ENCODE measurements around the gene PTPN14. TPM values are rescaled to one million over a fixed set of nuclear protein-coding genes. Genes with fewer than 3 reads are reported as not detected.

The PTPN14 gene
- total RNA-seq, 2 donors from 2014 or later: 0.05 TPM; not detected in 1

DNA sequence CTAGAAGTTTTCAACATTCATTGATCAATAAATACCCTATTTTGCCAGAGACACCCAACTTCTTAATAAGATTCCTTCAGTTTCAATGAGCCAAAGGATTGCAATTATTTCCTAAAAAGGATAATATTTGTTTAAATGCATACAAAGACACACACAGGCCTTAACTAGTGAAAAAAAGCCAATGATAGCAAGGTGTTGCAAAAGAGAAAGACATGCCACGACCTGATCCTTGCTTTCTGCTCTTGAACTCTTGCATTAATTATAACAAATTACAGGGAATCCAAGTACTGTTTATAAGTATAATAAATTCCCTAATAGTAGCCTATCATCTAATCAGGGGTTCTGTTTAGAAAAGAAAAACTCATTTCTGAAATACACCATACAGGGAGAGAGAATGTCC is 131.1 kb downstream of the PTPN14 start:
- Mint-ChIP-seq H3K27me3 (peaks cover 4% of the 10 kb centered on the region), H3K27ac (no peak overlapping the region)

GRCh38 chr1:214419650-214420049 is 131.8 kb downstream of the PTPN14 start:
- Mint-ChIP-seq H3K27ac (no peak overlapping the region), H3K4me1 (no peaks in the 10 kb centered on the region), H3K27me3 (peaks cover 11% of the 10 kb centered on the region), H3K36me3 (ENCODE audit: low read depth) (no peaks in the 10 kb centered on the region), H3K4me3 (no peak overlapping the region)
- ATAC-seq: no peak
- no peak for DNase-seq
- no peaks in the 10 kb centered on the region for H3K9me3 ChIP-seq (ENCODE audit: control insufficient read depth, low read length, poor library complexity, severe bottlenecking)

More for the DNA sequence above, 131.1 kb downstream of the PTPN14 start:
- no peaks in the 10 kb centered on the region for H3K4me1 Mint-ChIP-seq
- no peak for DNase-seq
- H3K9me3 ChIP-seq (ENCODE audit: control insufficient read depth, low read length, poor library complexity, severe bottlenecking): no peaks in the 10 kb centered on the region
- H3K4me3 Mint-ChIP-seq: no peak overlapping the region
- no peak for ATAC-seq
- H3K36me3 Mint-ChIP-seq (ENCODE audit: low read depth): no peaks in the 10 kb centered on the region

DNA sequence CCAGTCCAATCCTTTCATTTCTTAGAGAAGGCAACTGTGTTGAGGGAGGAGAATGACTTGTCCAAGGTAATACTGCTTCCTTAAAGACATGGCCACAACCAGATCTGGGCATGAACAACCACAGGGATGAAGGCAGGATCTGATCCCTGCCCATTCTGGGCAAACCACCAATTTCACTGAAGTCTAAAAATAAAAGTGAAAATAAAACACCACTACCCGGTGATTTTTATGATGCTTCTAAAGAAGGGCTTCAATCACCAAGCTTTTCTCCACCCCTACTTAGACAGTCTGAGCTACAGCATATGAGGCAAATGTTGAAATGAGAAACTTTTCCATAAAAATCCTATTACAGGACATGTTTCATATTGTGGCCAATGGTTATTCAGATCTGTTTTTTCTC is 133.0 kb downstream of the PTPN14 start:
- no peaks in the 10 kb centered on the region for H3K4me1 Mint-ChIP-seq
- H3K4me3 Mint-ChIP-seq: no peak overlapping the region
- H3K27ac Mint-ChIP-seq: no peak overlapping the region
- no peak for DNase-seq
- H3K36me3 Mint-ChIP-seq (ENCODE audit: low read depth): no peaks in the 10 kb centered on the region
- ATAC-seq: no peak
- no peaks in the 10 kb centered on the region for H3K9me3 ChIP-seq (ENCODE audit: control insufficient read depth, low read length, poor library complexity, severe bottlenecking)
- peaks cover 15% of the 10 kb centered on the region for H3K27me3 Mint-ChIP-seq

GRCh38 chr1:214417545-214418210 is 133.7 kb downstream of the PTPN14 start:
- Mint-ChIP-seq H3K27ac (no peak overlapping the region), H3K27me3 (peaks cover 15% of the 10 kb centered on the region), H3K36me3 (ENCODE audit: low read depth) (no peaks in the 10 kb centered on the region), H3K4me3 (no peak overlapping the region), H3K4me1 (no peaks in the 10 kb centered on the region)
- no peak for DNase-seq
- ATAC-seq: no peak
- no peaks in the 10 kb centered on the region for H3K9me3 ChIP-seq (ENCODE audit: control insufficient read depth, low read length, poor library complexity, severe bottlenecking)

GRCh38 chr1:214416858-214417257 is 134.5 kb downstream of the PTPN14 start:
- H3K27me3 Mint-ChIP-seq: peaks cover 15% of the 10 kb centered on the region
- no peak overlapping the region for H3K27ac Mint-ChIP-seq
- no peak for DNase-seq
- H3K4me3 Mint-ChIP-seq: no peak overlapping the region
- no peaks in the 10 kb centered on the region for H3K36me3 Mint-ChIP-seq (ENCODE audit: low read depth)
- no peaks in the 10 kb centered on the region for H3K4me1 Mint-ChIP-seq
- ATAC-seq: no peak
- no peaks in the 10 kb centered on the region for H3K9me3 ChIP-seq (ENCODE audit: control insufficient read depth, low read length, poor library complexity, severe bottlenecking)

GRCh38 chr1:214416417-214416816 is 135.0 kb downstream of the PTPN14 start:
- Mint-ChIP-seq H3K27me3 (peaks cover 15% of the 10 kb centered on the region), H3K4me1 (no peaks in the 10 kb centered on the region)
- ATAC-seq: no peak

DNA sequence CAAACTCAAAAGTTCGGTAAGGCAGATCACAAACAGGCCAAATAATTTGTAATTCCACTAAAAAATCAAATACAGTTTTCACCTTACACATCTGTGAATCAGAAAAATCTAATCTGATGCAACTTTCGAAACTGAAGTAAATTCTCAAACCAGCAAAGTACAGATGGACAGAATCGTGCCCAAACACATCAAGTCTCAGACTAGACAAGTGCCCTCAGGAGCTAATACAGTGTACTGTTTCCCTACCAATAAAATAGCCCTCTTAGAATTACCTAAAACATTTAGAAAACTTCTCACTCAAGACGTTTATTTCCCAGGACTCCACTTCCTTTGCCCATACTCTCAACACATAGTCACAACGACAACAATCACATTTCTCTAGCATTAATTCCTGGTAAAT is 136.3 kb downstream of the PTPN14 start:
- no peaks in the 10 kb centered on the region for H3K9me3 ChIP-seq (ENCODE audit: control insufficient read depth, low read length, poor library complexity, severe bottlenecking)
- H3K36me3 Mint-ChIP-seq (ENCODE audit: low read depth): no peaks in the 10 kb centered on the region
- no peak overlapping the region for H3K4me3 Mint-ChIP-seq
- no peak for ATAC-seq
- peaks cover 15% of the 10 kb centered on the region for H3K27me3 Mint-ChIP-seq
- DNase-seq: no peak
- no peaks in the 10 kb centered on the region for H3K4me1 Mint-ChIP-seq
- no peak overlapping the region for H3K27ac Mint-ChIP-seq

More at GRCh38 chr1:214416417-214416816, 135.0 kb downstream of the PTPN14 start:
- no peaks in the 10 kb centered on the region for H3K36me3 Mint-ChIP-seq (ENCODE audit: low read depth)
- no peak for DNase-seq
- H3K27ac Mint-ChIP-seq: no peak overlapping the region
- H3K4me3 Mint-ChIP-seq: no peak overlapping the region
- no peaks in the 10 kb centered on the region for H3K9me3 ChIP-seq (ENCODE audit: control insufficient read depth, low read length, poor library complexity, severe bottlenecking)

DNA sequence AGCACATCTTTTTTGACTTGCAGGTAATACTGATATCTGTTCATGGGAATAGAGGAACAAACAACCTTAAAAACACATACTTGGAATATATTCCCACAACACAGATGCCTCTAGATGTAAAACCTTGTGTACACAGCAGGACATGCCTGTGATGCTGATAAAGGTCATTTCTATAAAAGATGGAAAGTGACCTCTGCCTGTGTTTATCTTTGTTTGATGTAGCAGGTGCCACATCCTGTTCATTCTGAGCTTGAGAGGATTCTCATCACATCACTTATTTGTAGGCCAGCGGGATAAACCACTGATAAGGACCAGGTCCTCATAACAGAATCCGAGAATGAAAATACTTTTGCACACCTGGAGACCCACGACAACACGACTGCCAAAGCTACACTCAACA is 136.7 kb downstream of the PTPN14 start:
- no peaks in the 10 kb centered on the region for H3K9me3 ChIP-seq (ENCODE audit: control insufficient read depth, low read length, poor library complexity, severe bottlenecking)
- no peaks in the 10 kb centered on the region for H3K36me3 Mint-ChIP-seq (ENCODE audit: low read depth)
- no peak overlapping the region for H3K27ac Mint-ChIP-seq
- ATAC-seq (no peak), DNase-seq (no peak)
- no peak overlapping the region for H3K4me3 Mint-ChIP-seq
- no peaks in the 10 kb centered on the region for H3K4me1 Mint-ChIP-seq
- H3K27me3 Mint-ChIP-seq: peaks cover 15% of the 10 kb centered on the region

GRCh38 chr1:214413315-214413714 is 138.1 kb downstream of the PTPN14 start:
- H3K9me3 ChIP-seq (ENCODE audit: control insufficient read depth, low read length, poor library complexity, severe bottlenecking): no peaks in the 10 kb centered on the region
- Mint-ChIP-seq H3K27ac (no peak overlapping the region), H3K4me3 (no peak overlapping the region), H3K4me1 (no peaks in the 10 kb centered on the region), H3K36me3 (ENCODE audit: low read depth) (no peaks in the 10 kb centered on the region), H3K27me3 (peaks cover 15% of the 10 kb centered on the region)
- no peak for ATAC-seq
- no peak for DNase-seq

GRCh38 chr1:214404571-214405213 is 146.7 kb downstream of the PTPN14 start:
- no peaks in the 10 kb centered on the region for H3K4me1 Mint-ChIP-seq
- no peak overlapping the region for H3K4me3 Mint-ChIP-seq
- no peak overlapping the region for H3K27ac Mint-ChIP-seq
- ATAC-seq: no peak
- peaks cover 7% of the 10 kb centered on the region for H3K27me3 Mint-ChIP-seq
- H3K9me3 ChIP-seq (ENCODE audit: control insufficient read depth, low read length, poor library complexity, severe bottlenecking): no peaks in the 10 kb centered on the region
- no peaks in the 10 kb centered on the region for H3K36me3 Mint-ChIP-seq (ENCODE audit: low read depth)
- no peak for DNase-seq

GRCh38 chr1:214404154-214404553 is 147.2 kb downstream of the PTPN14 start:
- H3K36me3 Mint-ChIP-seq (ENCODE audit: low read depth): no peaks in the 10 kb centered on the region
- no peak for ATAC-seq
- DNase-seq: no peak
- H3K9me3 ChIP-seq (ENCODE audit: control insufficient read depth, low read length, poor library complexity, severe bottlenecking): no peaks in the 10 kb centered on the region
- no peak overlapping the region for H3K27ac Mint-ChIP-seq
- no peak overlapping the region for H3K4me3 Mint-ChIP-seq
- peaks cover 13% of the 10 kb centered on the region for H3K27me3 Mint-ChIP-seq
- H3K4me1 Mint-ChIP-seq: no peaks in the 10 kb centered on the region

- DNase-seq (no peak), ATAC-seq (no peak)
- Mint-ChIP-seq H3K27me3 (peaks cover 17% of the 10 kb centered on the region), H3K4me1 (no peaks in the 10 kb centered on the region), H3K4me3 (no peak overlapping the region), H3K27ac (no peak overlapping the region), H3K36me3 (ENCODE audit: low read depth) (no peaks in the 10 kb centered on the region)
- no peaks in the 10 kb centered on the region for H3K9me3 ChIP-seq (ENCODE audit: control insufficient read depth, low read length, poor library complexity, severe bottlenecking)
Observed at GRCh38 chr1:214403431-214403830, 148.0 kb downstream of the PTPN14 start.

GRCh38 chr1:214402613-214403083 is 148.8 kb downstream of the PTPN14 start:
- Mint-ChIP-seq H3K27me3 (peaks cover 24% of the 10 kb centered on the region), H3K36me3 (ENCODE audit: low read depth) (no peaks in the 10 kb centered on the region), H3K27ac (no peak overlapping the region), H3K4me1 (no peaks in the 10 kb centered on the region), H3K4me3 (no peak overlapping the region)
- no peak for DNase-seq
- H3K9me3 ChIP-seq (ENCODE audit: control insufficient read depth, low read length, poor library complexity, severe bottlenecking): no peaks in the 10 kb centered on the region
- ATAC-seq: no peak

- Mint-ChIP-seq H3K4me1 (no peaks in the 10 kb centered on the region), H3K27me3 (peaks cover 26% of the 10 kb centered on the region), H3K4me3 (no peak overlapping the region), H3K27ac (no peak overlapping the region), H3K36me3 (ENCODE audit: low read depth) (no peaks in the 10 kb centered on the region)
- H3K9me3 ChIP-seq (ENCODE audit: control insufficient read depth, low read length, poor library complexity, severe bottlenecking): no peaks in the 10 kb centered on the region
- DNase-seq (no peak), ATAC-seq (no peak)
Observed at GRCh38 chr1:214401666-214402065, 149.7 kb downstream of the PTPN14 start.
